Islet of Langerhans (tissue), 1 donor: ENCODE data around the gene NHS.

ENCODE experiments used
- FAIRE-seq: peaks from one replicate; lab custom pipeline; 2011; peaks lifted over from hg19 to GRCh38; lab: Jason Lieb, UNC

Gene NHS

GRCh38 chrX:17736856-17737709 is 362.1 kb downstream of the NHS start, which contains the start of gene SCML1:
SCML1 (plus strand) TSS chrX:17737493; CDS start chrX:17744187, 6,694 bp downstream.
- peak; percentile 97 for FAIRE-seq

GRCh38 chrX:17737710-17737985 is 362.6 kb downstream of the NHS start:
- FAIRE-seq = no peak

GRCh38 chrX:17737986-17738713 is 363.1 kb downstream of the NHS start:
- FAIRE-seq = peak; percentile 79

- peak; percentile 86 for FAIRE-seq
These were observed 363.9 kb downstream of the NHS start for GRCh38 chrX:17738737-17739535.

- no peak for FAIRE-seq
These were observed 365.4 kb downstream of the NHS start for GRCh38 chrX:17740137-17741122.

- FAIRE-seq = no peak
These were observed 366.1 kb downstream of the NHS start for GRCh38 chrX:17741123-17741511.

- FAIRE-seq = no peak
These were observed 368.9 kb downstream of the NHS start for GRCh38 chrX:17743913-17744312.

GRCh38 chrX:17744896-17745523 is 370.0 kb downstream of the NHS start:
- FAIRE-seq = peak; percentile 100

- FAIRE-seq = no peak
These were observed 372.7 kb downstream of the NHS start for GRCh38 chrX:17747692-17748091.

- FAIRE-seq = no peak
These were observed 373.7 kb downstream of the NHS start for GRCh38 chrX:17748684-17749083.

GRCh38 chrX:17750436-17750835 is 375.4 kb downstream of the NHS start:
- FAIRE-seq = no peak

GRCh38 chrX:17758382-17758781 is 383.4 kb downstream of the NHS start:
- no peak for FAIRE-seq

- no peak for FAIRE-seq
These were observed 385.0 kb downstream of the NHS start for GRCh38 chrX:17759990-17760389.

- no peak for FAIRE-seq
These were observed 392.7 kb downstream of the NHS start for GRCh38 chrX:17767734-17768133.

- FAIRE-seq = no peak
These were observed 394.0 kb downstream of the NHS start for GRCh38 chrX:17768997-17769396.

- FAIRE-seq = no peak
These were observed 394.8 kb downstream of the NHS start for GRCh38 chrX:17769701-17770269.

GRCh38 chrX:17773221-17773876 is 398.3 kb downstream of the NHS start:
- FAIRE-seq = no peak

- no peak for FAIRE-seq
These were observed 399.1 kb downstream of the NHS start for GRCh38 chrX:17774053-17774452.

GRCh38 chrX:17778997-17779396 is 404.0 kb downstream of the NHS start:
- FAIRE-seq = no peak

- no peak for FAIRE-seq
These were observed 404.4 kb downstream of the NHS start for GRCh38 chrX:17779434-17779833.
